ENCODE results near the gene TNKS1BP1. TPM values are rescaled to one million over a fixed set of nuclear protein-coding genes. Genes with fewer than 3 reads are reported as not detected.

TNKS1BP1 gene
- total RNA-seq, 1 experiment from 2014 or later, result 218 TPM

- POLR2A ChIA-PET (ENCODE audit: unreplicated experiment), result no interaction called here
- CTCF ChIA-PET, result no interaction called here
- Histone ChIP-seq H3K27me3 (ENCODE audit: insufficient read depth, low read depth) (no peaks in the 10 kb centered on the region), H3K9me3 (ENCODE audit: insufficient read depth, low read depth) (no peaks in the 10 kb centered on the region), H3K36me3 (ENCODE audit: low read depth) (peaks cover 51% of the 10 kb centered on the region), H3K27ac (no peak overlapping the region), H3K9me2 (ENCODE audit: insufficient read depth) (no peaks in the 10 kb centered on the region), H4K20me1 (ENCODE audit: insufficient read depth) (peaks cover 61% of the 10 kb centered on the region), H2AFZ (no peak overlapping the region), H3K4me3 (no peak overlapping the region), H3F3A (ENCODE audit: insufficient read depth, low read depth) (peaks cover 29% of the 10 kb centered on the region), H3K4me2 (no peak overlapping the region), H3K4me1 (replicated peaks; ENCODE audit: insufficient read depth) (peaks cover 30% of the 10 kb centered on the region), H3K79me2 (ENCODE audit: low read depth) (peaks cover 33% of the 10 kb centered on the region)
- intact Hi-C loops (cut with micrococcal nuclease; ENCODE audit: unreplicated experiment), result no loop called here
- DNase-seq, result no peak
- BruUV-seq (replicated peaks), result no TSS peak
- no peak for TF ChIP-seq EZH2 (IDR thresholded peaks at IDR 0.05; ENCODE audit: low read depth)
- no peak for TF ChIP-seq CTCF (conservative IDR thresholded peaks at IDR 0.05)
Measured at GRCh38 chr11:57314221-57314973, 10.4 kb downstream of the TNKS1BP1 start.

- Histone ChIP-seq H3K27me3 (ENCODE audit: insufficient read depth, low read depth) (no peaks in the 10 kb centered on the region), H3K79me2 (ENCODE audit: low read depth) (peaks cover 35% of the 10 kb centered on the region), H3F3A (ENCODE audit: insufficient read depth, low read depth) (peaks cover 30% of the 10 kb centered on the region), H3K9me3 (ENCODE audit: insufficient read depth, low read depth) (no peaks in the 10 kb centered on the region), H3K36me3 (ENCODE audit: low read depth) (peaks cover 46% of the 10 kb centered on the region), H3K4me3 (no peak overlapping the region), H3K9me2 (ENCODE audit: insufficient read depth) (no peaks in the 10 kb centered on the region), H4K20me1 (ENCODE audit: insufficient read depth) (peaks cover 56% of the 10 kb centered on the region), H3K27ac (no peak overlapping the region), H3K4me2 (no peak overlapping the region), H3K4me1 (replicated peaks; ENCODE audit: insufficient read depth) (peaks cover 36% of the 10 kb centered on the region), H2AFZ (no peak overlapping the region)
- CTCF ChIA-PET, result no interaction called here
- no peak for TF ChIP-seq CTCF (conservative IDR thresholded peaks at IDR 0.05)
- TF ChIP-seq EZH2 (IDR thresholded peaks at IDR 0.05; ENCODE audit: low read depth), result no peak
- intact Hi-C loops (cut with micrococcal nuclease; ENCODE audit: unreplicated experiment), result no loop called here
- no TSS peak for BruUV-seq (replicated peaks)
- POLR2A ChIA-PET (ENCODE audit: unreplicated experiment), result no interaction called here
- no peak for DNase-seq
Measured at GRCh38 chr11:57313788-57314135, 11.0 kb downstream of the TNKS1BP1 start.

GRCh38 chr11:57313071-57313787 lies 11.5 kb downstream of the TNKS1BP1 start:
- Histone ChIP-seq H3K36me3 (ENCODE audit: low read depth) (peaks cover 41% of the 10 kb centered on the region), H3K9me3 (ENCODE audit: insufficient read depth, low read depth) (no peaks in the 10 kb centered on the region), H4K20me1 (ENCODE audit: insufficient read depth) (peaks cover 52% of the 10 kb centered on the region), H3K79me2 (ENCODE audit: low read depth) (peaks cover 33% of the 10 kb centered on the region), H3K4me3 (no peak overlapping the region), H3K4me1 (replicated peaks; ENCODE audit: insufficient read depth) (peaks cover 42% of the 10 kb centered on the region), H3K4me2 (no peak overlapping the region), H3K27ac (no peak overlapping the region), H3F3A (ENCODE audit: insufficient read depth, low read depth) (peaks cover 35% of the 10 kb centered on the region), H3K27me3 (ENCODE audit: insufficient read depth, low read depth) (no peaks in the 10 kb centered on the region), H3K9me2 (ENCODE audit: insufficient read depth) (no peaks in the 10 kb centered on the region), H2AFZ (no peak overlapping the region)
- TF ChIP-seq CTCF (conservative IDR thresholded peaks at IDR 0.05) (no peak), EZH2 (IDR thresholded peaks at IDR 0.05; ENCODE audit: low read depth) (no peak)
- POLR2A ChIA-PET (ENCODE audit: unreplicated experiment), result no interaction called here
- CTCF ChIA-PET, result interaction anchor here (2.3 kb wide), 1 partner anchor 9 kb away, joined by 15 read pairs; no protein-coding TSS in a partner anchor
- BruUV-seq (replicated peaks), result no TSS peak
- no peak for DNase-seq
- intact Hi-C loops (cut with micrococcal nuclease; ENCODE audit: unreplicated experiment), result no loop called here

All from PC-9 (cell line).